LNCaP clone FGC (cell line): ENCODE data around the gene LHX2.

Source experiments
- DNase-seq: peaks from one replicate; pipeline ENCODE4 v3.0.0-alpha.2; 2011; ENCODE audit warnings: low read depth
- H3K4me3 ChIP-seq: 2 replicates; pipeline ENCODE4 v1.5.1; 2011; ENCODE audit warnings: mild to moderate bottlenecking, low read depth, low read length, control low read depth
- CTCF ChIP-seq: IDR thresholded peaks from 2 replicates; pipeline ENCODE4 v1.5.1; 2012; ENCODE audit warnings: mild to moderate bottlenecking; ENCODE audit not compliant: control insufficient read depth, insufficient read depth; ENCODE audit errors: extremely low read depth

LHX2 gene

GRCh38 chr9:124082622-124083021, 71.1 kb downstream of the LHX2 start:
- no peak for DNase-seq
- no peak overlapping the region for H3K4me3 ChIP-seq
- no peak for TF ChIP-seq CTCF
